Superior temporal gyrus (tissue), 1 donor: ENCODE data around the gene HSD11B2.
A peak's percentile ranks its signal among the peaks of the same experiment; 100 is the strongest.

ENCODE experiments used
- DNase-seq: peaks from one replicate; pipeline ENCODE4 v3.0.0-alpha.2; 2016; ENCODE audit errors: extremely low spot score

The HSD11B2 gene

GRCh38 chr16:67396159-67397035, 34.5 kb upstream of the HSD11B2 start:
- no peak for DNase-seq

DNA sequence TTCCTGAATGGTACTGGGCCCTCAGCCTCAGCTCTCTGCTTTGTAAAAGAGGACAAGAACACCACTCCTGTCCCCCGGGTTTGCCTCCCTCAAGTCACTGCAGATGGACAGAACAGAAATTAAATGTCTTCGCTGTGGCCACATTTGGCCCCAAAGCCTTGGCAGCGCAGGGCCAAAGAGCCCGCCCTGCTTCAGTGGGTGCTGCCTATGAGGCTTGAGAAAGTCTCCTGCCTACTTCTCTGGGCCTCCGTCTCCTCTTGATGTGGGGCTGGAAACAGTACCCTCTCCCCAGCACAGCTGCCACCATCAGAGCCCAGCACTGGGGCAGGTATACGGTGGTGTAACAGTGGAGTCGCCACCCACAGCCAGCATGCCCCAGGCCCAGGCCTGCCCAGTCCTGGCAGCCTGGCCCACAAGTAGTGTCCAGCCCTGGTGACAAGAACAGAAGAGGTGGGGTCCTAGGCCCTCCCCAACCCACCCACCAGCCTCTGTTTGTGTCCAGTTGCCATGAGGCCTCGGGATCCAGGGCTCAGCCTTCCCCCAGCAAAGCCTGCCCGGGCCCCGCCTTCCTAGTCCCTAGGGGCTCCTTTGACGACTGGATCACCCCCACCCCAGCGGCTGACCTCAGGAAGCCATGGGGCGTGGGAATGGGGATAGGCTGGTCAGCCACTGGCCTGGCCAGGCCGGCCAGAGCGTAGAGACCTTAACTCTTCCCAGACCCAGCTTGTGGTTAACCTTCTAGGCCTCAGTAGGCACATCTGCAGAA, 33.7 kb upstream of the HSD11B2 start:
- no peak for DNase-seq

GRCh38 chr16:67397812-67398545, 32.9 kb upstream of the HSD11B2 start:
- DNase-seq: no peak

- DNase-seq: no peak
Measured at GRCh38 chr16:67398546-67399217, 32.2 kb upstream of the HSD11B2 start.

GRCh38 chr16:67399218-67399733, 31.6 kb upstream of the HSD11B2 start:
- DNase-seq: peak; percentile 52

GRCh38 chr16:67399749-67400704, 30.9 kb upstream of the HSD11B2 start:
- DNase-seq: no peak

GRCh38 chr16:67400901-67401300, 30.0 kb upstream of the HSD11B2 start:
- no peak for DNase-seq

- no peak for DNase-seq
Measured at GRCh38 chr16:67403976-67404555, 26.9 kb upstream of the HSD11B2 start.

- no peak for DNase-seq
Measured at GRCh38 chr16:67404740-67405226, 26.1 kb upstream of the HSD11B2 start.

- no peak for DNase-seq
Measured at GRCh38 chr16:67405336-67405735, 25.6 kb upstream of the HSD11B2 start.

- no peak for DNase-seq
Measured at GRCh38 chr16:67406111-67406971, 24.6 kb upstream of the HSD11B2 start.

GRCh38 chr16:67407176-67407787, 23.6 kb upstream of the HSD11B2 start:
- no peak for DNase-seq

DNA sequence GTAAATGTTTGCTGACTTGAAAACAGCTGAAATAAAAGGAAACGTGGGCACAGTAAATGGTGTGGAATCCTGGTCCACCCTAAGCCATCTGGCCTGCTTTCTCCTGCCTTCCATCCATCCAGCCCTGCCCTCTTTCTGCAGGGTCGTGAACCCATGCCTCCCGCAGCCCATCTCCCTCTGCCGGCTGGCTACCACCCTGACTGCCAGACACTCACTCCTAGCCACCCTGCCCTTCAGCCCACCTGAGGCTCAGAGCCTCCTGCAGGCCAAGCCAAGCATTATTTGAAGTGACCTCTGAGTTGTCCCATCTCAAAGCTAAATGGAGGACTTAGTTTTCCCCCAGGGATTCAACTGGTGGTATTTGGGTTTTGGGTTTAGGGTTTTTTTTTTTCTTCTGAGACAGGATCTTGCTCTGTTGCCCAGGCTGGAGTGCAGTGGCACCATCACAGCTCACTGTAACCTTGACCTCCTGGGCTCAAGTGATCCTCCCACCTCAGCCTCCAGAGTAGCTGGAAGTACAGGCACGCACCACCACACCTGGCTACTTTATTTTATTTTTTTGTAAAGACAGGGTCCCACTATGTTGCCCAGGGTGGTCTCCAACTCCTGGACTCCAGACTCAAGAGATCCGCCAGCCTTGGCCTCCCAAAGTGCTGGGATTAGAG, 23.0 kb upstream of the HSD11B2 start:
- no peak for DNase-seq

DNA sequence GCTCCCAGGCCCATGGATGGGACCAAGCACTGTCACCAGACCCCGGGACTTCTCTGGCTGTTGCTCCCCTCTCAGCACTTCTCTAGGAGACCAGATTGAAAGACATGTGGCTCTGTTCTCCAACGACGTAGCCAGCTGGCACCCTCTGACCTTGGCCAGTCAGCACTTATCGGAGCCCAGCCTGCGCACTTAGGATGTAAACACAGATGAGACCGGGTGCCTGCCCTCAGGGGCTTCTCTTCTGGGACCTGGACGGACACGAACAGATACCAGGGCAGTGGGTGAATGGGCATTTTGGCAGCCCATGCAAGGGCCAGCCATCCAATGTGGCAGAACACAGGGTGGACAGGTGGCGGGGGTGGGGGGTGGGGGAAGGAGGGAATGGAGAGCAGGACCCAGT, 21.3 kb upstream of the HSD11B2 start:
- no peak for DNase-seq

GRCh38 chr16:67411339-67411738, 19.6 kb upstream of the HSD11B2 start:
- no peak for DNase-seq

DNA sequence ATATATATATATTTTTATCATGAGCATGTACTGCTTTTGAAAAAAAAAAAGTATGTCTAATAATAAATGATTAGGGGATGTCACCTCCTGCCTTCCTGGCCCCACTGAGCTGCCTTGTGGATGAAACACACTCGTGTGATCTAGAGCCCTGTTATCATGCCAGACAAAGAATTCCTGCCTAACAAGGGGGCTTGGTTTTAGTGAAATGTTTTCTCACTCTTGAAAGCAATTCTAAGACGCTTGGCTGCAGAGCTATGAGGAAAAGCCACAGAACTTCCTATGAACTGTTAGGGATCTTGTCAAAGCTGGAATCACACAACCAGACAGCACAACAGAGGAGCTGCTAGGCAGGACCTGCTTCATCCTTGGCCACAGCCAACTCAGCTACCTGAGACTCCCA, 18.6 kb upstream of the HSD11B2 start:
- DNase-seq: no peak

DNA sequence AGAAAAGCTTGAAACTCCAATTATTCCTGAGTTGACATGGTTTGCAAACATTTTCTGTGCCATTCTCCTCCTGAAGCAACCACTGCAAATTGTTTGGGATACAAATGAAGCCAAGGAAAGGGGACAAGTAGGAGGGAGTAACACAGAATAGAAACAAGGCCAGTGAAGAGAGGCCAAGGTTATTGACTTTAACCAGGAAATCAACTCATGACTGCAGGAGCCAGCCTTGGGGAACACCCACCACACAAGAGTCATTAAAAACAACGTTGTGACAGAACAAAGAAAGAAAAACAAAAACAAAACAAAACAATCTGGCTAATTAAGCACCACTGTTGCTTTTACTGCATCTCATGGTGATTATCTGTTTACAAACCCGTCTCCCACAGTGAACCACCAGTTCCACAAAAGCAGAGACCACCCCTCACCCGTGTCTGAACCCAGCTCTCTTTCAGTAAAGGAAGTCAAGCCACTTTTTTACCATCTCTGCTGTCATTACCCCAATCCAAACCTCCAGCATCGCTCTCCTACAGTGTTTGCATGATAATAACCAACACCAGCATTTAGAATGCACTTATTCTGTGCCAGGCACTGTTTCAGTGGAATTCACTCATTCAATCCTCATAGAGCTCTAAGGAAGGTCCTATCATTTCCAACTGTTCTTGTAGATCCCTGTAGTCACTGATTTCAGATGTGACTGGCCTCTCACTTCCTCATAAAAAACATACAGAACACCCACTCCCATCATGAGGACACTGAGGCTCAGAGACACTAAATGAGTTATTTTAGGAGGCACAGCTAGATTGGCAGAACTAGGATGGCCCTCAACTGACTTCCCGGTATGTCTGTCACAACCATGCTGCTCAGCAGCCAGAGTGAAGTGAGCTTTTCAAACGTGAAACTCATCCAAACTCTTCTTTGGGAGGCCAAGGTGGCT, 16.7 kb upstream of the HSD11B2 start:
- DNase-seq: no peak
